NOMO-1 (cell line): Measurements from ENCODE around the gene GRB7.
"Not testable (repeated sequence)": the region's sequence is repeated elsewhere in the genome, so short reads cannot be mapped to it uniquely, and the experiment has no call there.

ENCODE experiments used
- DNase-seq, 2 experiments: peaks; one replicate each; lab custom pipeline; 2025; ENCODE audit not compliant: unreplicated experiment in 2 of 2; lab: John Stamatoyannopoulos, UW

GRB7 gene

GRCh38 chr17:39750131-39751015 is 12.6 kb downstream of the GRB7 start:
- DNase-seq, result no peak

DNA sequence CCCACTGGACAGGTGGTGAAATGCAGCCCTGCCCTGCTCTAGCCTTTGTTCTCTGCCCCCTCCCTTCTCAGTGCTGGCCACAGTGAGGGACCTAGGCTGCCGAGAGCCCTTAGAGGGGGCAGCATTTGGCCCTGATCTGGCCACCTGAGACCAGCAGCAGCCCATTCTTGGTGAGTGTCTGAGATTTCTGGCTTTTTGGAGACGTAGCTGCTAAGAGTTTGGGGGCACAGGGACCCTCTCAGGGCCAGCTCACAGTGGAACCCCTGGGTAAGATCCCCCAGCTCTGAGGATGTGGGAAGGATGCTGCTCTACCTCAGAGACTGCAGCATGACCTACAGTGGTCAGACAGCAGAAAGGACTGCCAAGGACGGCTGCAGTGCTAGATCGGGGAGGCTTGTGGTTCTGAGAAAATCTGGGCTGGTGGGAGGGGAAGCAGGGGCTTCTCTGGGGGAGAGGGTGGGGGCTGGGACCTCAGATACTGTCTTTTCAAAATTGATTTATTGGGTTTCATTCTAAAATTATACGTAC is 13.3 kb downstream of the GRB7 start:
- DNase-seq, result no peak

- DNase-seq, result no peak
Measured at GRCh38 chr17:39751637-39752036, 13.9 kb downstream of the GRB7 start.

GRCh38 chr17:39752241-39752881 is 14.6 kb downstream of the GRB7 start:
- DNase-seq, result no peak

GRCh38 chr17:39753514-39754160 is 15.9 kb downstream of the GRB7 start:
- peak; percentile 43 to 62 for DNase-seq

DNA sequence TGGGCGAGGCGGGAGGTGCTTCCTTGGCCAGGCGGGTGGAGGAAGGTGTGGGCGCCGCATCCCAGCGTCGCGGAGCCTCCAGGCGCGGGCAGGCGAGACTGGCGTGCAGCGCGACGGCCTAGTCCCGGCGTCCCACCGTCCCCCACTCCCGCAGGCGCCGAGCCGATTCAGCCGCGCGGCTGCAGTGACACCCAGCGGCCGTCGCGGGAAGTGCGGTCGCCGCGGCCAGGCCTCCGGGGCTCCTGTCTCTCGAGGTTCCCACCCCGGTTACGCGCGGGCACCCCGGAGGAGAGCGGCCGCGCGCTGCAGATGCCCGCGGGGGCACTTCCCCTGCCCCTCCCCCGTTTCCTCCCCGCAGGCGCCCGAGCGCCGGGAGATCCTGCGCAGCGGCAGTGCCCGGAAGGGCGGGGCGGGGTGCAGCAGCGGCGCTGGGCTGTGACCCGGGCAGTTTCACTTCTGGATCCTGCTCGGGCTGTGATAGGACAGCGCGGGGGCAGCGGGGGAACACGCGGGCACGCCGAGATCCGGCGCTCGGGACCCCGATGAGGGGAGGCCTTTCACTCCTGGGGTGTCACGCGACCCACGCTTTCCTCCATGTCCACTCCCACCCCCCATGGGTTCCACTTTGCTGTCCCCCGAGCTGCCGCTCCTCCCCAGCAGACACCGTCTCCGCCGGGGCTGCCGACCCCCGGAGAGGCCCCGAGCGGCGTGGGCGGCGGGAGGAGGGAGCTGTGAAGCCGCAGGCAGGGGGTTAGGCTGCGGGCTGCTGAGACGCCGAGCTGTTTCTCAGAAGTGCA is 16.6 kb downstream of the GRB7 start:
- peak; percentile 92 to 98 for DNase-seq

DNA sequence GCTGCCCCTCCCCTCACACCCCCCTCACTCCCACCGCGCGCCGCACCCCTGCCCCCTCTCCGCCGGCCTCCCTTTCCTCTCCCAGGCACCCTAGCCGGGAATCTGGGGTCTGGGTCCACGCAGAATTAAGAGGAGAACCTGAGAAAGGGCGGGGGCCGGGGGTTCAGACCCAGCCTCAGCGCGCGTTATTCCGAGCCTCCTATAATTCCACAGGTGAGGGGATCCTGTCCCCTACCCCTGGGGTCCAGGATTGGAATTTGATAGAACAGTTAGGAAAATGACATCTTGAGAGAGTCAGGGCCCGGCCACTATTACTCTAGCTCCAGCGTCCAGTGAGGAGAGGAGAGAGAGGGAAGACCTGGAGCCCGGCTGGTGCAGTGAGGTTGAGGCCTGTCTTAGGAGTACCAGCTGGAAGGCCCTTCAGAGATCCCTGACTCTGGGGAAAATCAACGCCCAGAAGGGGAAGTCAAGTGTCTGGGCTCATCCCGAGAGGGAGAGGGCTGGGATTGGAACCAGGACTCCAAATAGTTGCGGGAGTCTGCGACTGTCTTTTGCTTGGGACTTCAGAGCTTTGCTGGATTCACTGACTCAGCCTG is 17.3 kb downstream of the GRB7 start:
- DNase-seq, result no peak

DNA sequence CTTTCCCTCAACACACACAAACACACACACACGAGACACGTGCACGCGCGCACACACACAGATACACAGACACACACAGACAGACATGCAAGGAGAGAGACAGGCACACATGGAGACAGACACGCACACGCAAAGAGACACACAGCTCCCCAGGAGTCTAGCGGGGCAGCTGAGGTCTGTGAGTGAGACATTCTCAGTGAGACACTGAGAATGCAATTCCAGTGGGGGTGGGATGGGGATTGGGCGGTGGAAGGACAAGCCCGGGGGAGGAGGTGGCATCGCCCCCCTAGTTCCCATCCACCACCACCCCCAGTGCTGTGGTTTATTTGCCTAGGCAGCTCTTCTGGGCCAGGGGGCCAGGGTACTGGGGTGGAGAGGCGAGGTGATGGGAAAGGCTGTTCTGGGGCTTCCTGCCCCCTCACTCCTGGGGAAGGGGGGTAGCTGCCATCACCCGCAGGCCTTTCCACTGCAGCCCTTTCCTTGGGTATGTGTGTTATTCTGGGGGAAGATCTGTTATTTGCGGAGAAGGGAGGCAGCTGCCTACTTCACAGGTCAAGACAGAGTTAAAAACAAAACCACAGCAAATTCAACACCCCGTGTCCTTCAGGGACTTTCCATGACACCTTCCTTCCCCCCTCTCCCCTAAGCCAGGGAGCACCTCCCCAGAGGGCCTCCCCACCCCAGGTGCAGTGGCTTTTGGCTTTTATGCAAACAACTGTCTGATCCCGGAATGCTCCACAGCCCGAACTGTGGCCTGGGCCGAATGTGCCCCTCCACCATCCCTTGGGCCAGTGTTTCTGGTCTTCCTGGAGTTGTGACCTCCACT is 18.0 kb downstream of the GRB7 start:
- DNase-seq, result no peak

- DNase-seq, result no peak
Measured at GRCh38 chr17:39756380-39757079, 18.8 kb downstream of the GRB7 start.

DNA sequence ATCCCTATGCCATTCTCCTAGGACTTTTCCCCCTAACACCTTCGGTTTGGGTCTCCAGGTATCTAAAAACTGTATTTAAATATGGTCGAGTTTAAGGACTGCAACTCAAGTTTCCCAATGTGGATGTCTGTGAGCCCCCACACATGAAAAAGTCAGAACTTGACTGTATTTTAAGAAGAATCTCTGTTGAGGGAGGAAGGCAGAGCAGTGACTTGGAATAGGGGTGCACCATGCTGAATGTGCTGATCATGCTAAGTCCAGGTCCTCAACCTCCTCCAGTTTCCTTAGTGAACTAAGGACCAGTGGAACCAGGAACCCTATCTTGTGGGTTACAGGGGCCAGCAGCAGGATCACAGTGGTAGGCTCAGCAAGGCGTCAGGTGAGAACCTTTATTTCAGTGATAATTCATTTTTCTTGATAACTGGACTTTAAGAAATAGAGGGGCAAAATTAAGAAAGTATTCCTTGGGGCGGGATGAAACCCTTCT is 19.5 kb downstream of the GRB7 start:
- no peak for DNase-seq

- DNase-seq, result peak in 1 of 2 experiments; percentile 12
Measured at GRCh38 chr17:39757931-39758873, 20.5 kb downstream of the GRB7 start.

DNA sequence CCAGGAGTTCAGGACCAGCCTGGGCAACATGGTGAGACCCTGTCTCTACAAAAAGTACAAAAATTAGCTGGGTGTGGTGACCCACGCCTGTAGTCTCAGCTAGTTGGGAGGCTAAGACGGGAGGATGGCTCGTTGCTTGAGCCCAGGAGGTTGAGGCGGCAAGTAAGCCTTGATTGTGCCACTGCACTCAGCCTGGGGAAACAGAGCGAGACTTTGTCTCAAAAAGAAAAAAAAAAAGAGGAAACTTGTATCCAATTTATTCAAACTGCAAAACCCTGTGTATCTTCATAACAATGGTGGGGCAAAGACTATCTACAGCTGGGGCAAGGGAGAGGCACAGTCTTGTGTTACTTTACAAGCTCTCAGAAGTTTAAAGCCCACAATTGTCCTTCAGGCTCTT is 21.5 kb downstream of the GRB7 start:
- no peak for DNase-seq

DNA sequence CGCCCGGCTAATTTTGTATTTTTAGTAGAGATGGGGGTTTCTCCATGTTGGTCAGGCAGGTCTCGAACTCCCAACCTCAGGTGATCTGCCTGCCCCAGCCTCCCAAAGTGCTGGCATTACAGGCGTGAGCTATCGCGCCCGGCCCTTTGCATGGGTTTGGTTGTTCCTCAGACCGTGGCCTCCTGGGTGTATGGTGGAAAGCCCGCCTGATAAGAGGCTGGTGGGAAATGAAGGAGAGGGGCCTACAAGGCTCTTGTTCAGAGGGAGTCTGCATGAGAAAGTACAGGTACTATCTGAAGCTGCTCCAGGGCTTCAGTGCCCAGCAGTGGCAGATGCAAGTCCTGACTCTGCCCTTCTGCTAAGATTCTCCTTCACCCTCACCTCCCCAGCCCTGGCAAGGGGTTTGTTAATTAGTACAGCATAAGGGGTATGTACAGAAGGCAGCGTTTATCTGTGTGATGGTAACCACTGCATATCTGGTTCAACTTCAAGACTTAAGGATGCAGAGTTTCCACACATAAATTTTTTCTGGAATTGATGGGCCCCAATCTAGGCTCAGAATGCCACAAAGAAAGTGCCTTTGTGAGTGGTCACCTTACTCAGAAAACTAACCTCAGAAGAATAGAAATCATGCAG is 24.2 kb downstream of the GRB7 start:
- no peak for DNase-seq

DNA sequence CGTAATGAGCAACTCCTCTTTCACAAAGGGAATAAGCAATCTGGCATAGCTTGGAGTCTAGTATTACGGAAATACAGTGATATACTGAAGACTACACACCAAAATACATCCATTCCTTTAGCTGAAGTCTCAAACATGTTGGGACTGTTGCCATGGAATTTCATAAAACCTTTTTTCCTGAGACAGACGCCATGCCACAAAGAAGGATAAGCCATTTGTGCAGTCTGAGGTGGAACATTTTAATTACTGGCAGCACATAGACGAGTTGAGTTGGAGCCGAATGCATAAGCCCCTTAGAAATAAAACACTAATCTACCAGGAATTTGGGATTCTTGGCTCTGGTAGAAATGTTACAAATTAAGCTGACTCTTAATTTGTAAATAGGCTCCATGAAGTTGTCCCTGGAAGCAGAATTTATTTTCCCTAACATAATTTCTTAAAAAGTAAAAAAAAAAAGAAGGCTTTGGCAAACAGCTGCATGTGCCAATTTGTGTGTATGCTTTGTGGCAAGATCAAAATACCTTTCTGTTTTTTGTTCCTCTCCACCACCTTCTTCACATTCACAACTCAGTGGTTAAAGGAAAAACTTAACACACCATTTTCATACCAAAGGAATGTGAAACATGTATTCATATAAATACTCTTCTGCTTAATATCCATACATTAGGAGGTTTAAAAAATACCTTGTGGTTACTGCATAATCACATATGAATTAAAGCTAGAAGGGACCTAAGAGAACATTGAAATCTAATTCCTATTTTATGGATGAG is 25.5 kb downstream of the GRB7 start:
- DNase-seq, result no peak

- DNase-seq, result not testable (repeated sequence)
Measured at GRCh38 chr17:39764171-39764570, 26.4 kb downstream of the GRB7 start.

GRCh38 chr17:39765175-39765574 is 27.4 kb downstream of the GRB7 start:
- no peak for DNase-seq
